ENCODE data around the gene IGLON5.

- TF ChIP-seq CTCF (IDR thresholded peaks at IDR 0.05): no peak
- TF ChIP-seq POLR2A (IDR thresholded peaks at IDR 0.05; ENCODE audit: low read depth): no peak
- TF ChIP-seq EP300 (IDR thresholded peaks at IDR 0.05): no peak
- no peak for TF ChIP-seq POLR2AphosphoS5 (IDR thresholded peaks at IDR 0.05)
Observed at GRCh38 chr19:51354103-51354741, 42.8 kb downstream of the IGLON5 start.
